ENCODE measurements around the gene PAPPA.

Gene PAPPA

GRCh38 chr9:116234081-116234480, 80.5 kb downstream of the PAPPA start:
- H3K27ac ChIP-seq, result no peak overlapping the region
- TF ChIP-seq CTCF (conservative IDR thresholded peaks at IDR 0.05) (no peak), ZFX (IDR thresholded peaks at IDR 0.05) (no peak)

- no peak for TF ChIP-seq CTCF (conservative IDR thresholded peaks at IDR 0.05)
- TF ChIP-seq ZFX (IDR thresholded peaks at IDR 0.05), result no peak
- H3K27ac ChIP-seq, result no peak overlapping the region
These were observed 83.4 kb downstream of the PAPPA start for GRCh38 chr9:116236979-116237378.

GRCh38 chr9:116237456-116237855, 83.9 kb downstream of the PAPPA start:
- no peak overlapping the region for H3K27ac ChIP-seq
- TF ChIP-seq CTCF (conservative IDR thresholded peaks at IDR 0.05), result no peak
- no peak for TF ChIP-seq ZFX (IDR thresholded peaks at IDR 0.05)

GRCh38 chr9:116238225-116238624, 84.6 kb downstream of the PAPPA start:
- no peak for TF ChIP-seq CTCF (conservative IDR thresholded peaks at IDR 0.05)
- TF ChIP-seq ZFX (IDR thresholded peaks at IDR 0.05), result no peak
- no peak overlapping the region for H3K27ac ChIP-seq

- no peak overlapping the region for H3K27ac ChIP-seq
- no peak for TF ChIP-seq ZFX (IDR thresholded peaks at IDR 0.05)
- no peak for TF ChIP-seq CTCF (conservative IDR thresholded peaks at IDR 0.05)
These were observed 85.3 kb downstream of the PAPPA start for GRCh38 chr9:116238776-116239340.

- TF ChIP-seq ZFX (IDR thresholded peaks at IDR 0.05) (no peak), CTCF (conservative IDR thresholded peaks at IDR 0.05) (no peak)
- no peak overlapping the region for H3K27ac ChIP-seq
These were observed 90.1 kb downstream of the PAPPA start for GRCh38 chr9:116243708-116244107.

- TF ChIP-seq CTCF (conservative IDR thresholded peaks at IDR 0.05) (no peak), ZFX (IDR thresholded peaks at IDR 0.05) (no peak)
- no peak overlapping the region for H3K27ac ChIP-seq
These were observed 93.7 kb downstream of the PAPPA start for GRCh38 chr9:116247284-116247683.
